Measurements from ENCODE around the gene MISP. TPM values are rescaled to one million over a fixed set of nuclear protein-coding genes. Genes with fewer than 3 reads are reported as not detected.

MISP gene
- total RNA-seq, 2 experiments from 2014 or later, result not detected

DNA sequence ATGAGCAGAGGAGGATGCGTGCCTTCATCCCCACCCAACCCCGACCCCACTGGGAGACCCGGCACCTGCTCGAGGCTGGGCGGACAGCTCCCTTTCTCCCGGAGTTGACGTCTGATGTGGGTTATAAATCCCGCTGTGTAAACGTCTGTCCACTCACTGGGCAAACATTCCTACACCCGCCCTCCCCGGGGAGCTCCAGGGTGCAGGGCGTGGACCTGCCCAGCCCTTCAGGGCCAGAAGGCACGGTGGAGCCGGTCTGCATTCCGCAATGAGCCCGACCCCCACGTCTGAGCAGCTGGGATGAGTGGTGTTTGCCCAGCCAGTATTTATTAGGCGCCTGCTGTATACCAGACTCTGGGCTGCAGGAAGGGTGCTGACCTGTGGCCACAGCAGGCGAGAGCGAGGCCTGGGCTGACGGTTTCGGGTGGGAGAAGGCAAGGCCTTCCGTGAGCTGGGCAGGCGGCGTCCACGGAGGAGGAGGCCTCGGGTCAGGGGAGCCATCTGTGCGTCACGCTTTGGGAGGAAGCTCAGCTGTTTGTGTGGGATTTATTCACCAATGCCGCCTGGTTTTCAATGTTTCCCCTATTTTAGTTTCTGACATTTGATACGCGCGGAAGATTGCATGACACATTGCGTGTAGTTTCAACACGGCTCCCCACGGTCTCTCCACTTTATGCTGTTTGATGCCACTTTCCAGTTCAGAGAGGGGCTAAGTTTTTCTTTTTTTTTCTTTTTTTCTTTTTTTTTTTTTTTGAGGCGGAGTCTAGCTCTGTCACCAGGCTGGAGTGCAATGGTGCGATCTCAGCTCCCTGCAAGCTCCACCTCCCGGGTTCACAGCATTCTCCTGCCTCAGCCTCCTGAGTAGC, 2.0 kb downstream of the MISP start:
- no peak overlapping the region for H3K27ac Mint-ChIP-seq
- no peaks in the 10 kb centered on the region for H3K36me3 ChIP-seq (ENCODE audit: insufficient read depth, low read length)
- no peak overlapping the region for H3K4me3 Mint-ChIP-seq
- no peaks in the 10 kb centered on the region for H3K36me3 Mint-ChIP-seq (ENCODE audit: low read depth)
- no peaks in the 10 kb centered on the region for H3K9me3 Mint-ChIP-seq
- CTCF ChIA-PET, result no interaction called here
- POLR2A ChIA-PET, result no interaction called here
- H3K4me1 ChIP-seq (ENCODE audit: insufficient read depth, low read length), result no peaks in the 10 kb centered on the region
- TF ChIP-seq CTCF (IDR thresholded peaks at IDR 0.05), result no peak
- no peak overlapping the region for H3K27ac ChIP-seq (ENCODE audit: low read depth in 1 of 2, low read length in 2 of 2)
- H3K27me3 ChIP-seq (ENCODE audit: control insufficient read depth in 1 of 2, insufficient read depth in 2 of 2, low read length in 2 of 2), result peaks cover 0 to 4% of the 10 kb centered on the region in 2 experiments
- peak in 2 of 14 experiments; percentile 51 to 65 for DNase-seq
- no peaks in the 10 kb centered on the region for H3K4me1 Mint-ChIP-seq (ENCODE audit: low read depth)
- no peaks in the 10 kb centered on the region for H3K27me3 Mint-ChIP-seq
- H3K4me3 ChIP-seq (ENCODE audit: low read length), result no peak overlapping the region
- no peak for ATAC-seq (ENCODE audit: poor library complexity)
- intact Hi-C loops (cut with DNase I, micrococcal nuclease), result no loop called here
- H3K9me3 ChIP-seq (ENCODE audit: control insufficient read depth in 1 of 2, insufficient read depth in 1 of 2, low read length in 2 of 2), result peaks cover 4 to 21% of the 10 kb centered on the region in 2 experiments

- TF ChIP-seq CTCF (IDR thresholded peaks at IDR 0.05), result no peak
- Histone ChIP-seq H3K36me3 (ENCODE audit: insufficient read depth, low read length) (no peaks in the 10 kb centered on the region), H3K27ac (ENCODE audit: low read depth in 1 of 2, low read length in 2 of 2) (no peak overlapping the region), H3K9me3 (ENCODE audit: control insufficient read depth in 1 of 2, insufficient read depth in 1 of 2, low read length in 2 of 2) (peaks cover 5 to 30% of the 10 kb centered on the region in 2 experiments), H3K4me3 (ENCODE audit: low read length) (no peak overlapping the region), H3K27me3 (ENCODE audit: control insufficient read depth in 1 of 2, insufficient read depth in 2 of 2, low read length in 2 of 2) (peaks cover 0 to 4% of the 10 kb centered on the region in 2 experiments), H3K4me1 (ENCODE audit: insufficient read depth, low read length) (no peaks in the 10 kb centered on the region)
- ATAC-seq (ENCODE audit: poor library complexity) (no peak), DNase-seq (no peak)
- Mint-ChIP-seq H3K27me3 (no peaks in the 10 kb centered on the region), H3K27ac (no peak overlapping the region), H3K9me3 (peaks cover under 1% of the 10 kb centered on the region), H3K4me1 (ENCODE audit: low read depth) (no peaks in the 10 kb centered on the region), H3K36me3 (ENCODE audit: low read depth) (no peaks in the 10 kb centered on the region), H3K4me3 (no peak overlapping the region)
- intact Hi-C loops (cut with DNase I, micrococcal nuclease), result no loop called here
- ChIA-PET CTCF (no interaction called here), POLR2A (no interaction called here)
These were observed 3.6 kb downstream of the MISP start for GRCh38 chr19:754530-754929.

GRCh38 chr19:755063-755462, 4.2 kb downstream of the MISP start:
- H3K36me3 Mint-ChIP-seq (ENCODE audit: low read depth), result no peaks in the 10 kb centered on the region
- DNase-seq (no peak), ATAC-seq (ENCODE audit: poor library complexity) (no peak)
- no peak overlapping the region for H3K4me3 ChIP-seq (ENCODE audit: low read length)
- no peaks in the 10 kb centered on the region for H3K36me3 ChIP-seq (ENCODE audit: insufficient read depth, low read length)
- ChIA-PET CTCF (no interaction called here), POLR2A (no interaction called here)
- H3K4me1 ChIP-seq (ENCODE audit: insufficient read depth, low read length), result no peaks in the 10 kb centered on the region
- intact Hi-C loops (cut with DNase I, micrococcal nuclease), result no loop called here
- no peak overlapping the region for H3K27ac Mint-ChIP-seq
- no peak overlapping the region for H3K4me3 Mint-ChIP-seq
- peaks cover 4% of the 10 kb centered on the region for H3K27me3 Mint-ChIP-seq
- TF ChIP-seq CTCF (IDR thresholded peaks at IDR 0.05), result no peak
- H3K9me3 ChIP-seq (ENCODE audit: control insufficient read depth in 1 of 2, insufficient read depth in 1 of 2, low read length in 2 of 2), result peaks cover 5 to 35% of the 10 kb centered on the region in 2 experiments
- no peaks in the 10 kb centered on the region for H3K4me1 Mint-ChIP-seq (ENCODE audit: low read depth)
- H3K27ac ChIP-seq (ENCODE audit: low read depth in 1 of 2, low read length in 2 of 2), result no peak overlapping the region
- peaks cover 2% of the 10 kb centered on the region for H3K9me3 Mint-ChIP-seq
- H3K27me3 ChIP-seq (ENCODE audit: control insufficient read depth in 1 of 2, insufficient read depth in 2 of 2, low read length in 2 of 2), result peaks cover 0 to 4% of the 10 kb centered on the region in 2 experiments

Measured in CD4-positive, alpha-beta T cell (primary cell).